Stimulated activated CD8-positive, alpha-beta memory T cell treated with anti-CD3 and anti-CD28 coated beads, Interleukin-4, amount 100 ng/mL, for 1 hour (primary cell): Measurements from ENCODE around the gene TRMT13.
A peak's percentile ranks its signal among the peaks of the same experiment; 100 is the strongest.

Experiments
- DNase-seq, 2 donors: peaks; one replicate each; pipeline ENCODE4 v3.0.0-alpha.2; 2020; ENCODE audit warnings: low read depth in 2 of 2, low spot score in 1 of 2

TRMT13 gene, protein sequence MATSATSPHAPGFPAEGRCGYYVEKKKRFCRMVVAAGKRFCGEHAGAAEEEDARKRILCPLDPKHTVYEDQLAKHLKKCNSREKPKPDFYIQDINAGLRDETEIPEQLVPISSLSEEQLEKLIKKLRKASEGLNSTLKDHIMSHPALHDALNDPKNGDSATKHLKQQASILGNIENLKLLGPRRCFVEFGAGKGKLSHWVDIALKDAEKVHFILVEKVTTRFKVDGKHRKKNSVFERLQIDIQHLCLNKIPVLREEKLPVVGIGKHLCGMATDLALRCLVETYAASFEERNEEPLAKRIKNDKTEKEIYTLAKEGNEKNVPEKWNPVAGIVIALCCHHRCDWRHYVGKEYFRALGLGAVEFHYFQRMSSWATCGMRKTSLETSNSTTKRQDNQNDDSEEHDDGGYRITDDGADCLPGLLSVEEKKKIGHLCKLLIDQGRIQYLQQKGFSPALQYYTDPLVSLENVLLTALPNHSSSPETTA

DNA sequence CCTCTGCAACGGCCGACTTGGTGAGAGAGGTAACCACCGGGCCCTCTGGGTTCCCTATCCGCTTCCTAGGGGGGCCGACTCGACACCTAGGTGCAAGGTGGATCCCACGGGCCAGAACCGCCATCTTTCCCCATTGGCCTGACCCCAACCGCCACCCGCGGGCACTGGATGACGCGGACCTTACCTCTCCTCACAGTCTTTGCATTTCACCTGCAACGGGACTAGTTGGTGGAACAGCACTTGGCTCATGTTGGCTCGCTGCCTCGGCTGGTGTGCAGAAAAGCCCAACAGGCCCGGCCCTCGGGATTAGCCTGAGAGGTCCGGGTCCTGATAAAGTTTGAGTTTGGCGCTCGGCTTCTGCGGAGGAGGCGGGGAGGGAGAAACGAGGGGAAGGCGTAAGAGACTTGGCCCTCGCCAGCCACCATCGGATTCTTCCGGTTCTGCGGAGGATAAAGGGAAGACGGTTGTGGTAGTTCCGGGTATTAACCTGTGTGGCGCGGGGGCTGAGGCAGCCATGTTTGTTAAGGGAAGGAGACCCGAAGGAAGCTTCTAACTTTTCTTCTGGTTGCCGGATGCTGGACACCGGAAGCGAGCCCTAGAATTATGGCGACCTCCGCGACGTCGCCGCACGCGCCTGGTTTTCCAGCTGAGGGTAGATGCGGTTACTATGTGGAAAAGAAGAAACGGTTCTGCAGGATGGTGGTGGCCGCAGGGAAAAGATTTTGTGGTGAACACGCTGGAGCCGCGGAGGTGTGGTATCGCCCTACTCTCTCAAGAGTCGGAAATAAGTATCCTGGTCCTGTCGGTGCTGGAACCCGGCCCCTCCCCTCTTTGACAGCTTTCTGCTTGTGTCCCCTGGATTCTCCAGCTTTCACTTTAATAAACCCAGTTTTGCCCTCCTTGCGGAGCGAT is at the start of gene TRMT13, which contains the start of gene SASS6:
TSS of gene TRMT13 (plus strand) at position 598 of the 912 bp plus-strand sequence. CDS start at position 604, 6 bp downstream.
TSS of gene SASS6 (minus strand) at position 365 of the 912 bp plus-strand sequence. CDS start at position 249, 116 bp downstream.
- DNase-seq: peak; percentile 81 to 88

GRCh38 chr1:100087396-100087795 is 45.6 kb upstream of the TRMT13 start:
- no peak for DNase-seq

DNA sequence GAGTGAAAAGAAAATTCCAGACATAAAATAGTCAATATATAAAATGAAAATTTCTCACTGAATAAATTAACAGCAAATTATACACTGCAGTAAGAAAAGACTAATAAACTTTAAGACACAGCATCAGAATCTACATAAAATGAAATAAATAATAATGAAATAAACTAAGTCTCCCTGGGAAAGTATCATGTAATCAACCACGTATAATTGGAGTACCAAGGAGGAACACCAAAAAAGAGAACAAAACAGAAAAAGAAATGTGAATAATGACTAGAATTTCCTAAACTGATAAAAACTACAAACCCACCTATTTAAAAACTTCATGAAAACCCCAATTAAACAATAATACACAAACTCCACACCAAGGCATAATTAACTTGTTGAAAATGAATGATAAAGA is 43.9 kb upstream of the TRMT13 start:
- DNase-seq: no peak

GRCh38 chr1:100090471-100090870 is 42.5 kb upstream of the TRMT13 start:
- DNase-seq: no peak

DNA sequence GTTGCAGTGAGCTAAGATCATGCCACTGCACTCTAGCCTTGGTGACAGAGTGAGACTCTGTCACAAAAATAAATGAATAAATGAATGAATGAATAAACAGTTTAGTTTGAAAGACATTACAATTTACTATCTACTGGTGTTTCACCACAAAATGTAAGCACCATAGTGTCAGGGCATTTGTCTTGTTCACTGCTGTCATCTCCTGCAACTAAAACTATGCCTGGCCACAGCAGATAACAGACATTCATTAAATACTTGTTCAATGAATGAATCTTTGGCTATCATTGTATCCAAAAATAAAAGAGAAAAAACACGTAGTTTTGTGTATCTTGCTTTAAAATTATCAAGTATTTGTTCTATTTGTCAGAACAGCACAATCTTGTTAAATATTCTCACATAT is 32.8 kb upstream of the TRMT13 start:
- DNase-seq: no peak

DNA sequence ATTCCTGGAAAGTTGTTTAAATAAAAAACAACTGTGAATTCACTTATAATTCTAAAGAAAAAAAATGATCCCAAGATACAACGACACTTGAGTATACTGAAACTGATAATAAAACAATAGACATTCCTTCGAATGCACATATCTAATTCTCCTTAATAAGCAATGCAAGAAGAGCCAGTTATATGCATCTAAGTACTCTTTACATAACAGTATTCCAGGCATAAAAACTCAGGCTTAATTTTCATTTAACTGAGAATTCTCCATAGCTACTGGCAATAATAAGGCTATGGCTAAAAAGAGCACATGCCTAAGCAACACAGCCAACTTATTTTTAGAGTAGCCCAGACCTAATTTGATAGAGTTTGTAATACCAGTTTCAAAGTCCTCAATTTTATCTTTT is 31.4 kb upstream of the TRMT13 start:
- no peak for DNase-seq

GRCh38 chr1:100107696-100108095 is 25.3 kb upstream of the TRMT13 start:
- no peak for DNase-seq

GRCh38 chr1:100109554-100110066 is 23.4 kb upstream of the TRMT13 start:
- no peak for DNase-seq

DNA sequence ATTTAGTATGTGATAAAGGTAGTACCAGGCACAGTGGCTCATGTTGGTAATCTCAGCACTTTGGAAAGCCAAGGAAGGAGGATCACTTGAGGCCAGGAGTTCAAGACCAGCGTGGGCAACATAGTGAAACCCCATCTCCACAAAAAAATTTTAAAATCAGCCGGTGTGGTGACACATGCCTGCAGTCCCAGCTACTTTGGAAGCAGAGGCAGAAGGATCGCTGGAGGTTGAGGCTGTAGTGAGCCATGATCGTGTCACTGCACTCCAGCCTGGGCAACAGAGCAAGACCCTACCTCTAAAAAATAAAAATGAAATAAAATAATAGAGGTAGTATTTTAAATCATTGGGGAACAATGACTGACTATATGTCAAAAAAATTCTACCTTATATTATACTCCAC is 17.4 kb upstream of the TRMT13 start:
- DNase-seq: no peak

DNA sequence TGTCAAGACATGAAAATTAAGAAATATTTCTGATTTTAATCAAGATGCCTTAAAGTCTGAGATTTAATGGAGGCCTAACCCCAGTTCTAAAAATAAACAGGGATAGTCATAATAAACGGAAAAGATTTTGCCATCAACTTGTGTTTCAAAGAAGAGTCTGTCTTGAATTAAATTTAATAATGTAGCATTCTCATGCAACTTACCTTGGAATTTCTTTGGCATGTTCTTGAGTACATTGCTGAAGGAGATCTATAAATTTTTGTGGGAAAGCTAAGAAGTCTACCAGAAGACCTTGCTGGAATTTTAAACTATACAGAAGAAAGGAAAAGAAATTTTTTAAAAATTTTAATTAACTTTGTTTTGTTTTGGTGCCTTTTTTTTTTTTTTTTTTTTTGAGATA is 10.8 kb upstream of the TRMT13 start:
- no peak for DNase-seq

- no peak for DNase-seq
Measured at GRCh38 chr1:100127226-100127625, 5.7 kb upstream of the TRMT13 start.

DNA sequence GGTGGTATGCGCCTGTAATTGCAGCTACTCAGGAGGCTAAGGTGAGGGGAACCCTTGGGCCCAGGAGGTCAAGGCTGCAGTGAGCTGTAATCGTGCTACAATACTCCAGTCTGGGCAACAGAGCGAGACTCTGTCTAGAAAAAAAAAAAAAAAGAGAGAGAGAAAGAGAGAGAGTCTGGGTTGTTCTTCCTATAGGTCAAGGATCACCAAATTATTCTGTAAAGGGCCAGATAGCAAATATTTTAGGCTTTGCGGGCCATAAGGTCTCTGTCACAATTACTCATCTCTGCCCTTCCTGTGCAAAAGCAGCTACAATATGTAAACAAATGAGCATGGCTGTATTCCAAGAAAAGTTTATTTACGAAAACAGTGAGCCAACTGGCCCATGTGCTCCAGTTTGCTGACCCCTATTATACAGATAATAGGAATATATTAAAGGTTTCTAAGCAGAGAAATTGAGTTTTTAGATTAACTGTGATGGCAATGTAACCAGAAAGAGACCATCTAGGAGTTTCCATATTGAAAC is 2.3 kb upstream of the TRMT13 start:
- DNase-seq: no peak

DNA sequence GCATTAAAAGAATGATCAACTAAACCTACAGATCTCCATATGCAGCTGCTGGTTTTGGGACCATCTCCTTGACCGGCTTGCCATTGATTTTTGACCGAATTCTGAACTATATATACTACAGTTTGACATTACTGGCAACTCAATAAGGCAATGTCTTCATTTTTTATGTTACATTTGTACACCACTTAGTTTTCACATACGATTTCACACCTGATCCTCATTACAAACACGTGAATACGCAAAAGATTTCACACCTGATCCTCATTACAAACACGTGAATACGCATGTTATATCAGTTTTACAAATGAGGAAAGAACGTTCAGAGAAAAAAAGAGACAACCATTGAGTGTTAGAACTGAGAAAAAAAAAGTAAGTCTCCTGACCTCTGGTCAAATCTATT is 1.3 kb upstream of the TRMT13 start:
- no peak for DNase-seq

DNA sequence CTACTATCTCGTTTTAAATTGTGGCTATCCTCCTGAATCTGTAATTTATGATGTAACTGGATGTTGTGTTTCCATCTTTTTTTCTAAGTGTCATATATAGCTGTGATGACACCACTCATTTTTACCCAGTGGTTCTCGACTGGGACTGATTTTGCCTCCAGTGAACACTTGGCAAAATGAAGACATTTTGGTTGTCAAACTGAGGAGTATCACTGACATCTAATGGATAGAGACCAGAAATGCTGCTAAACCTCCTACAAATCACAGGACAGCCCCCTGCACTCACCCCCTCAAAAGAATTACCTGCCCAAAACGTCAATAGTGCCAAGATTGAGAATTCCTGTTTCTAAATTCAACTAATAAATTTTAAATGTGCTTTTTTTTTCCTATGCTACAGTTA is 1.9 kb downstream of the TRMT13 start:
- no peak for DNase-seq

GRCh38 chr1:100137602-100138001 is 4.6 kb downstream of the TRMT13 start:
- DNase-seq: no peak

DNA sequence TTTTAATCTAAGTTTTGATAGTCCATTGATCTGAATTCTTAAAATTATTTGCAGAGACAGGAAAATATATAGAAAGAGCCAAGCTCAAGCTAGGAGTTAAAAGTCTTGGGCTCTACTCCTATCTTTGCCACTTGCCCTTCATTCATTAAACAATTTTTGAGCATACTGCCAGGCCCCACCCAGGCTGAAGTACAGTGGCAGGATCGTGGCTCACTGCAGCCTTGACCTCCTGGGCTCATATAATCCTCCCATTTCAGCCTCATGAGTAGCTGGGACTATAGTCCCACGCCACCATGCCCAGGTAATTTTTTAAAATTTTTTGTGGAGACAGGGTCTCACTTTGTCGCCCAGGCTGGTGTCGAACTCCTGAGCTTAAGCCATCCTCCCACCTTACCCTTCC is 8.2 kb downstream of the TRMT13 start:
- DNase-seq: no peak

- DNase-seq: no peak
Measured at GRCh38 chr1:100142343-100142742, 9.4 kb downstream of the TRMT13 start.

DNA sequence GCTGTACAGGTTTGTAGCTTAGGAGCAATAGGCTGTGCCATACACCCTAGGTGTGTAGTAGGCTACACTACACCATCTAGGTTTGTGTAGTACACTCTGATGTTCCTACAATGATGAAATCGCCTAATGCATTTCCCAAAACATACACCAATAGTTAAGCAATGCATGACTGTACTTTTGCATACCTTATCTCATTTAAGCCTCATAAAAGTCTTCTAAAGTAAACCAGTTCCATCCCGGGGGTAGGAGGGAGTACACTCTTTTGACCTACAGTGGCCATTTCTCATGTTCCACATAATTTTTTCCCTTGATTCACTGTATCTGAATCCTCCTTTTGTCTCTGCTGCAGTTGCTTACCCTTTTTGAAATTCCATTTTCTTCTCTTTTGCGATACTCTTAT is 12.2 kb downstream of the TRMT13 start:
- DNase-seq: no peak

DNA sequence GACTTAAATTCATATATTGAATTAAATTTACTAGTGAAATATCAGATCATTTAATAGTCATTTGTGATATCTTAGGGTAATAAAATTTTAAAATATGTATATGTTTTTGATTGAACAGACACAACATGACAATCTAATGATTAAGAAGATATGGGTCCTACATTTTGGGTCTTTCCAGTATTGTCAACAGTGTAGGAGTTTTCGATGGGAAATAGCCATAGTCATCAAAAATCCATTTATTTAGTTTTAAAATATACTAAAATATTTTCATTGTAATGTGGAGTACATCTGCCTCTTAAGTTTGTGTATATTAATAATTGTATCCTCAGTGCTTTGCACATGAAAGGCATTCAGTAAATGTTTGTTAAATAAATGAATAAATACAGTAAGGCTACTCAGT is 14.0 kb downstream of the TRMT13 start:
- no peak for DNase-seq

GRCh38 chr1:100147875-100148274 is 14.9 kb downstream of the TRMT13 start:
- no peak for DNase-seq

DNA sequence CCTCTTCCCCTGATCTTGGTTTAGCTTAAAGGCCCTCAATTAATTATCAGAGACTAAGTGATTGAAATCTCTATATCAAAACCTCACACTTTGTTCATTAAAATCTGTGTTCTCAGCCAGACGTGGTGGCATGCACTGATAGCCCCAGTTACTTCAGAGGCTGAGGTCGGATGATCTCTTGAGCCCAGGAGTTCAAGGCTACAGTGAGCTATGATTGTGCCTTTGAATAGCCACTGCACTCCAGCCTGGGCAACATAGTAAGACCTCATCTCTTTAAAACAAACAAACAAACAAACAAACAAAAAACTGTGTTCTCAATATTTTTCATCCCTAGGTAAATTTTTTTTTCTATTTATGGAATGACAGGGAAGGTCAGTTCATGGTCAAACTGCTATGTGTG is 18.7 kb downstream of the TRMT13 start:
- no peak for DNase-seq
